HUES64 (cell line): ENCODE results near the gene PAX9.

ENCODE experiments used
- H3K27ac ChIP-seq: 2 replicates; pipeline ENCODE4 v1.7.0; 2013; ENCODE audit warnings: low read depth, low read length, inconsistent platforms
- H3K27me3 ChIP-seq: 2 replicates; pipeline ENCODE4 v1.6.1; 2013; ENCODE audit warnings: mild to moderate bottlenecking, low read length; ENCODE audit not compliant: insufficient read depth
- H3K36me3 ChIP-seq: 2 replicates; pipeline ENCODE4 v1.6.1; 2013; ENCODE audit warnings: mild to moderate bottlenecking, low read length; ENCODE audit not compliant: insufficient read depth
- H3K4me1 ChIP-seq: 2 replicates; pipeline ENCODE4 v1.6.1; 2013; ENCODE audit warnings: mild to moderate bottlenecking, low read length, moderate library complexity; ENCODE audit not compliant: insufficient read depth
- H3K4me3 ChIP-seq: 2 replicates; pipeline ENCODE4 v1.5.1; 2013; ENCODE audit warnings: mild to moderate bottlenecking, low read length, moderate library complexity
- H3K9ac ChIP-seq: 2 replicates; pipeline ENCODE4 v1.6.1; 2013; ENCODE audit warnings: mild to moderate bottlenecking, low read depth, low read length
- H3K9me3 ChIP-seq: 2 replicates; pipeline ENCODE4 v1.6.1; 2013; ENCODE audit warnings: low read depth, low read length; ENCODE audit not compliant: insufficient read depth
- WGBS: fragments of 150-250, 120-280 bp; methylation state at CpG from one replicate; pipeline ENCODE4 v1.1.7; 2013; ENCODE audit warnings: missing lambda C conversion rate; 5-methylcytosine and 5-hydroxymethylcytosine counted together

Gene PAX9

DNA sequence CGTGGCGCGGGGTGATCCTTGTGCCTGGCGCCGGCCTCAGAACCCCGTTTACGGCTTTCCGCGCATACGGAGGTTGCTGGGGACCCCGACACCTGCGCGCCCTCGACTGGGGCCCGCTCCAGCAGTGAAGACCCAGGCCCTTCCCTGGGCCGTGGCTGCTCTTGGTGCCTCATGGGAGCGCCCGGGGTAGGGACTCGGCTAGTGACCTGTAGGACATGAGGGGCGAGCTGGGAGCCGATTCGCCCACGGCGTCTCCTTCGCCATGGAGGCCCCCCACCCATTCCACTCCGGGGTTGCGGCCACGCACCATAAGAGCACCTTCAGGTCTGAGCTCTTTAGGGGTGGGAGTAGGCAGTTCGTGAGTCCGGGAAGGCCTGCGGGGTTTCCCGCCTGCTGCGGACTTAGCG lies 14.2 kb upstream of the PAX9 start:
- 2% methylated on average over 34 of the region's 34 CpGs for WGBS
- H3K9me3 ChIP-seq: no peaks in the 10 kb centered on the region; the same call in 1 of the 2 replicates
- no peak overlapping the region for H3K9ac ChIP-seq
- no peaks in the 10 kb centered on the region for H3K36me3 ChIP-seq
- H3K4me1 ChIP-seq: no peaks in the 10 kb centered on the region
- no peak overlapping the region for H3K27ac ChIP-seq
- peaks cover 100% of the 10 kb centered on the region for H3K27me3 ChIP-seq
- H3K4me3 ChIP-seq: peak overlapping the region; percentile 45

- H3K36me3 ChIP-seq: no peaks in the 10 kb centered on the region
- no peak overlapping the region for H3K27ac ChIP-seq
- H3K9me3 ChIP-seq: no peaks in the 10 kb centered on the region; the same call in 1 of the 2 replicates
- H3K4me1 ChIP-seq: no peaks in the 10 kb centered on the region
- no peak overlapping the region for H3K9ac ChIP-seq
- peaks cover 100% of the 10 kb centered on the region for H3K27me3 ChIP-seq
- H3K4me3 ChIP-seq: peak overlapping the region; percentile 45
- 1% methylated on average over 62 of the region's 62 CpGs for WGBS
Measured at GRCh38 chr14:36647824-36648753, 13.6 kb upstream of the PAX9 start.

DNA sequence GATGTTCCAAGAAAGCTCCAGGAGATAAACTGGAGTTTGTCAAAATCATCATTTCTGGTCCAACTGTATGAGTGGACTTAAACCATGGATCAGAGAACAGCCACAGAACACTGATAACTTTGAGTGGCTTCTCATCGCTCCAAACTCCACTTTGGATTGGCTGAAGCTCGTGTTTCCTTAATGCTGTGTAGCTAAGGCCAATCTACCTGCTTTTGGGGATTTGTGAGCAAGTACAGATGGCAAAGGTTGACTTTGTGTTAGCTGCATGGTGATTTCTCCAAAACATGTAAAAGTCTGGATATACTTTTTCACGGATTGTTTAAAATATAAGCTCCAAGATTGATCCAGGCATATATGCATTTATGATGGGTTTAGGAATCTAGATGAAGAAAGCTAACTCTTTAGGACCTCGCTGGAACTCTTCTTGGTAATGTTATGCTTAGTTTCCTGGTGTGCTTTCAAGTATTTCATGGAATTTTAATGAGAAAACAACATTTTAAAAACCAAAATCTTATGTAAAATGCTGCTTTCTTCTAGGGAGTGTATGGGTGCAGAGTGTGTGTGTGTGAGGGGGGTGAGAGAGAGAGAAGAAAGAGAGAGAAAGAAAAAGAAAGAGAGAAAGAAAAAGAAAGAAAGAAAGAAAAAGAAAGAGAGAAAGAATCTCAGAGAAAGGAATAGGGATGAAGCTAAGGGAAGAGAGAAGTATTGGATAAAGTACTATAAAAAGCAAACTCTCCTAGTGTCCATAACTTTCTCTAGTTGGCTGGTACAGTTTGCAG lies 11.6 kb upstream of the PAX9 start:
- H3K27ac ChIP-seq: no peak overlapping the region
- H3K4me1 ChIP-seq: no peaks in the 10 kb centered on the region; the same call in 1 of the 2 replicates
- H3K4me3 ChIP-seq: no peak overlapping the region
- peaks cover 100% of the 10 kb centered on the region for H3K27me3 ChIP-seq
- H3K36me3 ChIP-seq: no peaks in the 10 kb centered on the region
- 28% methylated on average over 4 of the region's 4 CpGs for WGBS
- H3K9me3 ChIP-seq: no peaks in the 10 kb centered on the region; the same call in 1 of the 2 replicates
- H3K9ac ChIP-seq: no peak overlapping the region

DNA sequence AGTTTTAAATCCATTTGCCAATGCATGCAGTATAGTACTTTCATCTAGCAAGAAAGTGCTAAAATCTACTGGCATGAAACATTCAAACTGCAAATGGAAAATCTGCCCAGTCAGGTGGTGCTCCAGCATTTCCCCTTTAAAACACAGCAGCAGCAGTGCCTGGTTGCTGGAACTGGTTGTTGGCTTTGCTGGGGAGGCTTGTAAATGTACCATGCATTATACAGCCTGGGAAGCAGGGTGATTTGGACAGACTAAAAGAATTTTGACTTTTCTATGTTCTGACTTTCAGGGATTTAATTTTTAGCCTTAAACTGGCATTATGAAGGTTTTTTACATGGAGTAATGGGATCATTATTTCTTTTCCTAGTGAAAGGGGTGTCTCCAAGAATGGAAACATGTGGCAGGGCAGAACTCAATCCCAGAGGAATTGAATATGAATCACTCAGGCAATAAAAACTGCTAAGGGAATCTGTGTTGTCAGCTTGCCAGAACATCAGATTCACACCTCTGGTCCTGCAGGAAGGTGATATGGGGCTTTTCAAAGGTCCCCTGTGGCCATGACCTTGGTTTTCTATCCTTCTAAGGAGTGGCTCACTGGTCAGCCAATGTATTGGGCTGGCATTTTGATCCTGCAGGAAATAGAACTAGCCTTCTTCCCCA lies 9.0 kb upstream of the PAX9 start:
- Histone ChIP-seq H3K36me3 (no peaks in the 10 kb centered on the region), H3K9me3 (no peaks in the 10 kb centered on the region; the same call in 1 of the 2 replicates), H3K27ac (no peak overlapping the region), H3K9ac (no peak overlapping the region), H3K27me3 (peaks cover 100% of the 10 kb centered on the region), H3K4me1 (no peaks in the 10 kb centered on the region; the same call in 1 of the 2 replicates), H3K4me3 (no peak overlapping the region)

DNA sequence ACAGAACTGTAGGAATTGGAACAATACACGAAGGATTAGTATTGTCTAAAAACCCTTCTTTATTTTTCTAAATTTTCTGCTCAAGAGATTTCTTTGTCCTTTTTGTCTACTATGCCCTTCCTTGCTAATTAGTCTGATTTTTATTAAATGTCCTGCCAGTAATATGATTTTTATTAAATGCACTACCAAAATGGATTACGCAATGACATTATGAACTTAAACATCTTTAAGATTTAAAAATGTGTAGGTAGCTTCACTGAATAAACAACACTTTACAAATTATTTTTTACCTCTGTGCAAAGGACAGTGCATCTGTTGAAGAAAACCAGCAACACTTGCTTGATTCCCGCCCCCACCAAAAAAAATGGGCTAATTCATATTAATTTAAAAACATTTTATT lies 8.2 kb upstream of the PAX9 start:
- H3K4me3 ChIP-seq: no peak overlapping the region

DNA sequence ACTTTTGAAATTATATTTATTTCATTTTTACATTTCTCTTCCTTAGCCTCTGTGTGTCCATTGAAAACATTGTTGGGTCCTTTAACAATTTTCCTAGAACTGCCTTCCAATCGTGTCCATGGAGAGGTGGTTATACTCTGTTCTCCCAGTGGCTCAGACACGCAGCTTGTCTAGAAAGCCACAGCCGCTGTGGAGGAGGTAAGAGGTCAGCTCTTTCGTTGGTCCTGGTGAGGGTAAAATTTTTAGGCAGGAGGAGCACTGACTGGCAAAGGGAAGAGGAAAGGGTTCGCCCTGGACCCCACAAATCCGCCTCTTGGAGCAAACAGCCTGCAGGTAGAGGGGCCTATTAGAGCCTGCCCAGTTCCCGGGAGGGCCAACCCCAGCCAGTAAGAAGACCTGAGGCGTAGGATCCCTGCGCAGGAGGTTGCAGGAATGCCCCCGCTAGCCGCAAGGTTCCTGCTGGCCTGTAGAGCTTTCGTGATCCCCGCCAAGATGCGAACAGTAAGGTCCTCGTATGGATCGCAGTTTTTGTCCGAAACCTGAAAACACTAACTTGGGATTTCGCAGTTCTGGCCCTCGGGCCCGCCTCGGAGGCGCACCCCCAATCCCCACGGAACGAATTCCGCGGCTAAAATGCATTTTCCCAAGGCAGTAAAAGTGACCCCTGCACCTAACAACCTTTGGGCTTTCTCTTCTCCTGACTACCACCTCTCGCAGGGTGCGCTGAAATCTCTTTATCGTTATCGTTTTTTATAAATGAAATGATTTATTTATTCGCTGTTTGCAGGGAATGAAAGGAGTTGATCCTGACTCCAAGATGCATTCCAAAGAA lies 7.5 kb upstream of the PAX9 start:
- Histone ChIP-seq H3K9me3 (no peaks in the 10 kb centered on the region; the same call in 1 of the 2 replicates), H3K4me3 (no peak overlapping the region), H3K36me3 (no peaks in the 10 kb centered on the region), H3K27ac (no peak overlapping the region), H3K9ac (no peak overlapping the region), H3K27me3 (peaks cover 100% of the 10 kb centered on the region), H3K4me1 (peaks cover 2% of the 10 kb centered on the region; the same call in 1 of the 2 replicates)
- WGBS: 5% methylated on average over 30 of the region's 31 CpGs

More for the DNA sequence above, 8.2 kb upstream of the PAX9 start:
- H3K4me1 ChIP-seq: no peaks in the 10 kb centered on the region; the same call in 1 of the 2 replicates
- H3K9ac ChIP-seq: no peak overlapping the region
- H3K27ac ChIP-seq: no peak overlapping the region
- no peaks in the 10 kb centered on the region for H3K36me3 ChIP-seq
- 50% methylated on average over 1 of the region's 3 CpGs for whole genome bisulfite sequencing
- peaks cover 100% of the 10 kb centered on the region for H3K27me3 ChIP-seq
- H3K9me3 ChIP-seq: no peaks in the 10 kb centered on the region; the same call in 1 of the 2 replicates

- peaks cover 2% of the 10 kb centered on the region; the same call in 1 of the 2 replicates for H3K4me1 ChIP-seq
Measured at GRCh38 chr14:36654794-36655381, 6.8 kb upstream of the PAX9 start.

GRCh38 chr14:36655571-36655962 lies 6.1 kb upstream of the PAX9 start:
- Histone ChIP-seq H3K9ac (no peak overlapping the region), H3K4me1 (peaks cover 2% of the 10 kb centered on the region; the same call in 1 of the 2 replicates), H3K36me3 (no peaks in the 10 kb centered on the region), H3K27ac (no peak overlapping the region), H3K9me3 (no peaks in the 10 kb centered on the region), H3K27me3 (peaks cover 100% of the 10 kb centered on the region), H3K4me3 (no peak overlapping the region)
- 7% methylated on average over 11 of the region's 11 CpGs for WGBS

More at GRCh38 chr14:36654794-36655381, 6.8 kb upstream of the PAX9 start:
- no peaks in the 10 kb centered on the region for H3K9me3 ChIP-seq
- no peak overlapping the region for H3K4me3 ChIP-seq
- H3K9ac ChIP-seq: no peak overlapping the region
- no peak overlapping the region for H3K27ac ChIP-seq
- H3K27me3 ChIP-seq: peaks cover 100% of the 10 kb centered on the region
- no peaks in the 10 kb centered on the region for H3K36me3 ChIP-seq
- 8% methylated on average over 34 of the region's 34 CpGs for WGBS

GRCh38 chr14:36655963-36656686 lies 5.5 kb upstream of the PAX9 start:
- no peak overlapping the region for H3K9ac ChIP-seq
- H3K4me3 ChIP-seq: peak overlapping the region; percentile 44
- no peaks in the 10 kb centered on the region for H3K36me3 ChIP-seq
- peaks cover 100% of the 10 kb centered on the region for H3K27me3 ChIP-seq
- no peak overlapping the region for H3K27ac ChIP-seq
- peaks cover 2% of the 10 kb centered on the region; the same call in 1 of the 2 replicates for H3K4me1 ChIP-seq
- WGBS: 2% methylated on average over 48 of the region's 48 CpGs
- H3K9me3 ChIP-seq: no peaks in the 10 kb centered on the region
